Measurements from ENCODE around the gene TTLL11.

DNA sequence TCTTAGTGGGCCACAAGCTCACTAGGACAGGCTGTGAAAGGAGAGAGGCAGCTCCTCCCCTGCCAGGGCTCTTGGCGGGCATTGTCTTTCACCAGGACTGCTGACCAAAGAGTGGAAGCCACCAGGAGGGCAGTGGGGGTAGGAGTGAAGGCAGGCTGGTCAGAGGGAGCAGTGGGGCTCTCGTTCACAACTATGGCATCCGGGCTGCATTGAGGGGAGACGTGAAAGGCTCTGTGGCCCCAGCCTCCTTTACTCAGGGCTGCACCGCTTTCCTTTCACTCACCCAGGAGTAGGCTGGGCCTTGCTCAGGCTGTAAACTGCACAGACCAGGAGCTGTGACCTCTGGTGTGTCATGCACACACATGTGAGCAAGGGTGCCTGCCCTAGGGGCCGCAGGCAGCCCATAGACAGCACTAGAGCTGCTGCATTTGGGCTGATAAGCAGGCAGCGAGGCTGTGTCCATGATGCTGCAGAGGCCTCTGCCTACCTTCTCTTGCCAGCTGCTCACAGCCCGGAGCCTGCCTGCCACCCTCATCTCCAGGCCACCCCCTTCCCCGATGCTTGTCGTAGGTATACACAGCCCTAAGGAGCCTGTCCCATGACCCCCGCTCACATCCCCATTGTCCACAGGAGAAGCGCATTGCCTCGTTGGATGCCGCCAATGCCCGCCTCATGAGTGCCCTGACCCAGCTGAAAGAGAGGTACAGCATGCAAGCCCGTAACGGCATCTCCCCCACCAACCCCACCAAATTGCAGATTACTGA is 311.2 kb downstream of the TTLL11 start:
- no peak for TF ChIP-seq EZH2 (IDR thresholded peaks at IDR 0.05; ENCODE audit: low read length)
- no peak for TF ChIP-seq CTCF (optimal IDR thresholded peaks at IDR 0.05 in 1 of 3, IDR thresholded peaks at IDR 0.05 in 1 of 3, conservative IDR thresholded peaks at IDR 0.05 in 1 of 3; ENCODE audit: extremely low read depth in 1 of 3, insufficient read depth in 2 of 3, low read length in 3 of 3)

Measured in keratinocyte (primary cell).